ENCODE measurements around the gene LARGE1. TPM values are rescaled to one million over a fixed set of nuclear protein-coding genes. Genes with fewer than 3 reads are reported as not detected.

LARGE1 gene
- total RNA-seq, 1 experiment from 2014 or later = 1.0 TPM

DNA sequence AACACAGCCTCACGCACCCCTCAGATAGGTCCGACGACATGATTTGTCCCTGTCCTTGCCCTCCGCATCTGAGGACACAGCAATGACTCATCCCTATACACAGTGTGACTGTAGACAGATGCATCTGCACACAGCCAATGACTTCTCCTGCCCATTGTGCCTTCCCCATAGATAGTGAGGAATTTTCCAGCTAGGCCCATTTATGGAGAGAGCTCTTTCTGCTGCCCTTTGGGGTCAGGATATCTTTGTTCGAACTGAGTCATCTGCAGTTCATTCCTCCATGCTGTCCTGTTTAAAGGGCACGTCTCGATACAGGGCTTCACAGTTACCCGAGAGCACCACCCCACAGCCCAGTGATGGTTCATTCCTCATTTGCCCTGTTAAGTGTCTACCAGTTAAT lies 96.7 kb downstream of the LARGE1 start:
- DNase-seq (ENCODE audit: low read depth) = peak; percentile 11

- no peak for DNase-seq (ENCODE audit: low read depth)
These were observed 99.0 kb downstream of the LARGE1 start for GRCh38 chr22:33821290-33821689.

GRCh38 chr22:33819743-33820142 lies 100.5 kb downstream of the LARGE1 start:
- peak; percentile 6 for DNase-seq (ENCODE audit: low read depth)

DNA sequence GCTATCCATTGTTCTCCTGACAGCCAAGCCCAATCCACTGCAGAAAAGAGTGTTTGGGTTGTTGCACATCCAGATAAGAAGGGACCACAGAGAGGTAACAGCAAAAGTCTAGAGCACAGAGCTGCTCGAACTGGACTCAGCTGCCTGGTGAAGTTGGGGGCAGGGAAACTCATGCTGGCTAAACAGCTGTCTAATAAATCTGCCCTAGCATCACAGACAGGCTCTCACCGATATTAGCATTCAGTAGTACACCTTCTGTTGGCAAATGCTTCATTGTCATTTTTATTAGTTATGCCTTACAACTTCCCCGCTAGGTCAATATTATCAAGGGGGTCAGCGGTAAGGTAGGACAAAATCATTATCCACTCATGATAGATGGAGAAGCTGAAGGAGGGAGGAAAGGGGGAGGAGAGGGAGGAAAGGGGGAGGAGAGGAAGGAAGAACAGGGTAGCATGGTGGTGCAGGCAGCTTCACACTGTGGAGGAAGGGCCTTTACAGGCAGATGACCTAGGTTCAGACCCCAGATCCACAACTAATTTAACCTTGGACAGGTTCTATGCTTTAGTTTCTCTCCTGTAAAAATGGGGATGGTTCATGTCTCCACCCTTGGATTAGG lies 102.7 kb downstream of the LARGE1 start:
- DNase-seq (ENCODE audit: low read depth) = no peak

DNA sequence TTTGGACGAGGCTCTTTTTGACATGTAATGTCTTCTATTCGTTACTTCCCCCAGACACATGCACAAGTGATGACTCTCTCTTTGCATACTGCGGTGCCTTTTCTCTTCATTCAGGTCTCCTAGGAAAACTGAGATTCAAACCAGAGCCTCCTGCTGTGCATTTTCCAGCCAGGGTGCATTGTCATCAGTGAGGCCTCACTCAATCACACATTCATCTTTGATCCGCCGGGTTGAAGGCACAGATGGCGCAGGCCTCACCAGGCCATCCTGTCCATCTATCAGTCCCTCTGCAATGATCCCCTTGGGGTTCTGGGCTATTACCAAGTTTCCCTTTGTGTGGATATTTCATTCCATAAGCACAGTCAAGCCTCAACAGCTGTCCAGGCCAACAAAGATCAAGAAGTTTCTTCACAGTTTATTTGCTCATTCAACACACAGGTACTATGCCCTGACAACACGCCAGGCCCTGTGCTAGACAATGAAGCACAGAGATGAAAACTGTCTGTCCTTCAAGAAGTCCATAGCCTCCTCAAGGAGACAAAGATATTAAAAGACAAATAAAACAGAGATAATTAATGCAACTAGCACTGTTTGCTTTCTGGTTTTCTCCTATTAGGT lies 107.8 kb downstream of the LARGE1 start:
- DNase-seq (ENCODE audit: low read depth) = no peak

GRCh38 chr22:33811686-33812085 lies 108.6 kb downstream of the LARGE1 start:
- DNase-seq (ENCODE audit: low read depth) = no peak

- DNase-seq (ENCODE audit: low read depth) = no peak
These were observed 109.1 kb downstream of the LARGE1 start for GRCh38 chr22:33811208-33811607.

DNA sequence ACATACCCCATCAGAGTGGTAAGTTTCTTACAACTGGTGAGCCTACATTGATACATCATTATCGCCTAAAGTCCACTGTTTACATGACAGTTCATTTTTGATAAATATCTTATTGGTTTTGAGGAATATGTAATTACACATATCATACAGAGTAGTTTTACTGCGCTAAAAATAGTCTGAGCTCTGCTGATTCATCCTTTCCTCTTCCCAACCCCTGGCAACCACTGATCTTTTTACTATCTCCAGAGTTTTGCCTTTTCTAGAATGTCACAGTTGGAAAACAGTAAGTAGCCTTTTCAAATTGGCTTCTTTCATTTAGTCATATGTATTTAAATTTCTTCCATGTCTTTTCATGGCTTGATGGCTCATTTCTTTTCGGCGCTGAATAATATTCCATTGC lies 112.8 kb downstream of the LARGE1 start:
- no peak for DNase-seq (ENCODE audit: low read depth)

DNA sequence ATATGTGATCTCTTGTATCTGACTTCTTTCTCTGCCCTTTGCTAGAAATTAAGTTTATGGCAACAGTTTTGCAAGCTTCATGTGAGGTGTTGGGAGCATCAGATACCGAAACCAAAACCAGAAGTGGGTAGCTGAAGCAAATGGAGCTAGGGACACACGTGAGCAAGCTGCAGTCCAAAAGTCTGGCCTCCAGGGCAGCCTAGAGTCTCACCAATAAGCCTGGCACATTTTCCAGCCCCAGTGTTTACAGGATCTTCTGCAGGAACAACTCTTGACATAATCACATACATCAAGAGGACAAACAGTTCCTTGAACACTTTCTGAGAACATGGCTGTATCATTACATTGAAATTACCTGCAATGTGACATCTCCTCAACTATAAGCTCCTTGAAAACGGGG lies 114.1 kb downstream of the LARGE1 start:
- DNase-seq (ENCODE audit: low read depth) = no peak

DNA sequence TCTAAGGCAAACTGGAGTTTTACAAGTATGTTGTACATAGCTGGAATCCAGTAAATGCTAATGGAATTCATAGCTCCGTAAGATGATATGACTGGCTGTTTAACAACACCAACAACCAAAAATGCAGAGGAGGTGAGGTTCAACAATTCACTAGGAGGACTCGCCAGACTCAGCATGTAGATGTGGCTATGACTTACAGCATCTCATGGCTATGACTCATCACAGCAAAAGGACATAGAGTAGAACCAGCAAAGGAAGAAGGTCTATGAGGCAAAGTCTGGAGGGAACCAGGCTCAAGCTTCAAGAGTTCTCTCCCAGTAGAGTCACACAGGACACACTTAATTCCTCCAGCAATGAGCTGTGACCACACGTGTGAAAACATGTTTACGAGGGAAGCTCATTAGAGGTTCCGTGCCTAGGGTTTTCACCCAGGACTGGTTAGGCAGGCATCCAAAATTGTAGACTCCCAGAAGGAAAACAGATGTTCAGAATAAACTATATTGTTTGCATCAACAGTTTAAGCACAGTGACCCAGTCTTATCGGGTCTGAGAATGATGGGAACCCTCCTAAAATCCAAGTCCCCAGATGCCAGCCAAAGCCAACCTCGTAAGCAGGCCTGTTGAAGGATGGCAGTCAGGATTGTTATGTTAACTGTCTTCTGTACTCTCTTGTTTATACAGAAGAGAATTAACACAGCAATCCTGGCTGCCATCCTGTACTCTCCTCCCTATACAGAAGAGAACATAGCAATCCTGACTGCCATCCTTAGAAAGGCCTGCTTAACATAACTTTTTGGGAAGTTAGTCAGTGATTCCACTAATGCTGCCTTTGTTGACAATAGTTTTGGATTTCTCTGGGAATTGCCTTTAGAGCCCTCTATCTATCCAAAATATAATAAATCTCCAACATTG lies 116.6 kb downstream of the LARGE1 start:
- DNase-seq (ENCODE audit: low read depth) = peak; percentile 46

- DNase-seq (ENCODE audit: low read depth) = no peak
These were observed 121.9 kb downstream of the LARGE1 start for GRCh38 chr22:33798401-33798800.

DNA sequence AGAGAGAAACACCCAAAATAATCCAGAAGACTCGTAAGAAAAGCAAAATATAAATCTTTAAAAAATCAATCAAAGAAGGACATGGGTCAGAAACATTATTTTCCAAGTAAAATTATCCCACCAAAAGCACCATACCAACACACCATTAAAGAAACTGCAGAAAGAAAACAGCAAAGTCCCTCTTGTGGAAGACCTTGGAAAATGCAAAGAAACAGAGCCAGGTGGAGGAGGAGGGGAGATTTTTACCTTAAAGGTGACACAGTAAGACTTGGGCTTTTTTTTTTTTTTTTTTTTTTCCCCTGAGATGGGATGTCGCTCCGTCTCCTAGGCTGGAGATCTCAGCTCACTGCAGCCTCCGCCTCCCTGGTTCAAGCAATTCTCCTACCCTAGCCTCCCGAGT lies 123.8 kb downstream of the LARGE1 start:
- no peak for DNase-seq (ENCODE audit: low read depth)

- DNase-seq (ENCODE audit: low read depth) = no peak
These were observed 126.8 kb downstream of the LARGE1 start for GRCh38 chr22:33793475-33793874.

DNA sequence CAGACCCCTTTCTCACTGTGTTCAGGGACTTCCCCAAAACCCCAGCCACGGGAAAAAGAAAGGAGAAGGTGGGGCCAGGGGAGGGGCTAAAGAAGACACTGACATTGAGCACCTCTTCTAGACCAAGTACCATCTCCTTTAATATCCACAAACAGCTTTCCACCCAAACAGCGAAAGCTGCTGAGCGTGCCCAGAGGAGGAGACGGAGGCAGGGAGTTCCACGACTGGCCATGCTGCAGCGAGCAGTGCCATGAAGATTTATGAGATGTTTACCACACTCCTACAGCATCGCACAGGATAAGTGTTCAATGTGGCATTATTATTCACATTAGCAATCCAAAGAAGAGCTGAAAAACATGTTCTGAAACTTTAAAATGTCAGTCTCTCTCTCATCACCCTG lies 127.4 kb downstream of the LARGE1 start:
- no peak for DNase-seq (ENCODE audit: low read depth)

- DNase-seq (ENCODE audit: low read depth) = no peak
These were observed 130.5 kb downstream of the LARGE1 start for GRCh38 chr22:33789690-33790253.

- DNase-seq (ENCODE audit: low read depth) = no peak
These were observed 131.3 kb downstream of the LARGE1 start for GRCh38 chr22:33788927-33789326.

DNA sequence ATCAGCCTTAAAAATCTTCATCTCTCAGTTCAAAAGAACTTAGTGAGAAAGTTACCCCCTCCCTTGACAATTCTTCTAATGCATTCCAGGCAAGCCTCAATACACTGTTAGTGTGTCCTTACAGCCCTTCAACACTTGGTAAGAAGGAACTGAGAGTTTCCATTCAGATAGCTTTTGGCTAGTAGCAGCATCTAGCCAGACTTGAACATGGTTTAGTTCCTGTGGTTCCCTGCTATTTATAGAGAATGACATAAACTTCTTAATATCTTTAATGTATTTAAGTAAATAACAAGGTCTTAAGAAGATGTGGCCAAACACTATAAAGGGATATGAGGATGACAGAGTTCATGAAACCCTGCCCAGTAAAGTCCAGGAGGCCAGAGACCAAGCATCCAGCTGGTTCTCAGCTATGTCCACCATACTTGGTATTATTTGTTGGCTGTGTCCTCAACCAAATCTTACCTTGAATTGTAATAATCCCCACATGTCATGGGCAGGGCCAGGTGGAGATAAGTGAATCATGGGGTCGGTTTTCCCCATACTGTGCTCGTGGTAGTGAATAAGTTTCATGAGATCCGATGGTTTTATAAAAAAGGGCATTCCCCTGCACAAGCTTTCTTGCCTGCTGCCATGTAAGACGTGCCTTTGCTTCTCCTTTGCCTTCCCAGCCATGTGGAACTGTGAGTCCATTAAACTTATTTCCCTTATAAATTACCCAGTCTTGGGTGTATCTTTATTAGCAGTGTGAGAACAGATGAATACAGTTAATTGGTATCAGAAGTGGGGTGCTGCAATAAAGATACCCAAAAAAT lies 132.4 kb downstream of the LARGE1 start:
- no peak for DNase-seq (ENCODE audit: low read depth)

GRCh38 chr22:33786149-33786548 lies 134.1 kb downstream of the LARGE1 start:
- no peak for DNase-seq (ENCODE audit: low read depth)

DNA sequence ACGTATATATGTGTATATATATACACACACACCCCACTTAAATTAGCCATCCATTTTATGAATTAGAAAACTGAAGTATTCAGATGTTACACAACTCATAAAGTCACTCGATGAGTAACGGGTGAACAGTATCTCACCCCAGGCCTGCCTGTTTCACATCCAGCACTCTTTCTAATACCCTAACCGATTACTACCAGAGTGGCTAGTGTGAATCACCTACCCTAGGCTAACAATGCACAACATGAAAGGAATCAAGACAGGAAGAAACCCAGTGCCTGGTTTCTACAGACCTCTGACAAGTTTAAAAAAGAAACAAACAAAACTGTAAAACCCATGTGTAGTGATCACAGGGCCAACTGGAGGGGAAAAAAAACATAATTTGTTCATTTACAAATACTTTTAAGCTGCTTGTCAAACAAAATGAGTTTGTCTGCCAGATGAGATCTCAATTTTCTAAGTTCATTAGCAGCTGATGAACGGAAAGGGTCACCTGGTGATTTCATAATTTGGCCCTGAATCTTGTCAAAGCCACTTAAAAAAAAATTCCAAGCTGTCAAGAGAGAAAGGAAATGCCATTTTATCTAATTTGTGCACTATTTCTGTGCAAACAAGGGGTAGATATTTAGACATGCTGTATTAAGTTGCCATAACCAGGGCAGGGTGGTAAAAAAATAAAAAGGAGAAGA lies 134.8 kb downstream of the LARGE1 start:
- peak; percentile 7 for DNase-seq (ENCODE audit: low read depth)

DNA sequence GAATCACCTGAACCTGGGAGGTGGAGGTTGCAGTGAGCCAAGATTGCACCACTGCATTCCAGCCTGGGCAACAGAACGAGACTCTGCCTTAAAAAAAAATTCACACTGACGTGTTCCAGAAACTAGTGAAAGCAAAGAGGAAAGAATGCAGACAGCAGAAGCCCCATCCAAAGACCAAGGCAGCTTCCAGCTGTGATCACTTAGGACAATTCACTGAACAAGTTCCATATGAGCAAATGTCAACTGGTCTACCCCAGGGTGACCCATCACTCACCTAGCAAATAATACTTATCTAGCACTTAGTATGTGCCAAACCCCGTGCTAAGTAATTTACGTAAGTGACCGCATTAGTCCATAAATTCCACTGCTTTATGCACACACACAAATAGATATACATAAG lies 138.9 kb downstream of the LARGE1 start:
- no peak for DNase-seq (ENCODE audit: low read depth)
